GM18907 (cell line): ENCODE data around the gene RAP1B.

Experiments used
- ATAC-seq: cut with Tn5 transposase; IDR thresholded peaks from one replicate; pipeline ENCODE4 v1.9.1; 2021; ENCODE audit warnings: mild to moderate bottlenecking, moderate library complexity; ENCODE audit not compliant: unreplicated experiment

RAP1B gene

GRCh38 chr12:68610370-68611093 lies at the start of gene RAP1B:
Gene RAP1B, plus strand, starts transcription at chr12:68610899. Its CDS starts 37,826 bp downstream, at chr12:68648725.
- peak; percentile 86 for ATAC-seq

GRCh38 chr12:68561830-68562229 lies 48.9 kb upstream of the RAP1B start:
- no peak for ATAC-seq

DNA sequence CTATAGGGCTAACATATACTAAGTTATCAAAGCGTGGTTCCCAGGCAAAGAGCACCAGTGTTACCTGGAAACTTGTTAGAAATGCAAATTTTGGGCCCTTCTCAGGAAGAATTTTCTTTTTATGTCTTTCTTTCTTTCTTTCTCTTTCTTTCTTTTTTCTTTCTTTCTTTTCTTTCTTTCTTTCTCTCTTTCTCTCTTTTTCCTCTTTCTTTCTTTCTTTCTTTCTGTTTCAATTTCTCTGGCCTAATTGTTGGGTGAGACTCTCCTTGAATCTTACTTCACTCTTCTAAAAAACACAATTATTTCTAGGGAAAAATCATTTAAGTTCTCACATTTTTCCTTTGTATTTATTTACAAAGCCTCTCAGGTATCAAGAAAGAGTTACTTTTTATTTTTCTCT lies 46.5 kb upstream of the RAP1B start:
- no peak for ATAC-seq

DNA sequence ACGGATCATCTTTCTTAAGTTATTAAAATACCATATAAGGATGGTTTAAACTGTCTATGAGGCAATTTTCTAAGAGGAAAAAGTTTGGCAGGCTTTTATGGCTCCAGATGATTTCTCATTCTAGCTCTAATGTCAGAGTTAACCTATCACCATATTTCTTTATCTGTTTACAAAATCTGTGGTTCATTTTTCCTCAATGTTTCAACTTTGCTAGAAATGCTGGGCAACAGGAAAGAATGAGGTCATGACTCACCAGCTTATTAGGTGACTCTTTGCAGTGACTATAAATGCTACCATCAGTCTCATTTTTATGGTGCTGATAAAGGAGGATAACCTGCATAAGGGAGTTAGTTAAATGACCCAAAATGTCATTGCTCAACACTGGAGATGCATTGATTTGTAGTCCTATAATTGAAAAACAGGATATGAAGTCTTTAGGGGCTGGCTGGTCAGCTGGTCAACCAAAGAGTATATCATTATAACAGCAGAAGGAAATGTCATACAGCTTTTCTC lies 45.3 kb upstream of the RAP1B start:
- ATAC-seq = no peak

GRCh38 chr12:68568922-68569569 lies 41.7 kb upstream of the RAP1B start:
- ATAC-seq = no peak

DNA sequence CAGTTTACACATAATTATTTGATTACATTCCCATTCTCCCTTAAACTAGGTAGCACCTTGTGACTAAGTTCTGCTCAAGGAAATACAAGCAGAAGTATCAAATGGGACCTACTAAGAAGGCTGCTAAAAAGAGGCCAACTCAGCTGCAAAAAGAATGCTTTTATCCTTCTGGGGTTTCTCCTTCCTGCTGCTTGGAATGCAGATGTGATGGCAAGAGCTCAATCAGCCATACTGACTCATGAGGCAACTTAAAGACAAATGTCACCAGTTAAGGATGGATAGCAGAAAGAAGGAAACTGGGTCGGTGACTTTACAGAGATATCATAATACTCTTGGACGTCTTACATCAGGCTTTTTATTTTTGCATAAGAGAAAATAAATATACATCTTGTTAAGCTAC lies 38.0 kb upstream of the RAP1B start:
- no peak for ATAC-seq

GRCh38 chr12:68573406-68573805 lies 37.3 kb upstream of the RAP1B start:
- no peak for ATAC-seq

- no peak for ATAC-seq
These were observed 32.8 kb upstream of the RAP1B start for GRCh38 chr12:68577949-68578348.

GRCh38 chr12:68578765-68579164 lies 31.9 kb upstream of the RAP1B start:
- ATAC-seq = no peak

DNA sequence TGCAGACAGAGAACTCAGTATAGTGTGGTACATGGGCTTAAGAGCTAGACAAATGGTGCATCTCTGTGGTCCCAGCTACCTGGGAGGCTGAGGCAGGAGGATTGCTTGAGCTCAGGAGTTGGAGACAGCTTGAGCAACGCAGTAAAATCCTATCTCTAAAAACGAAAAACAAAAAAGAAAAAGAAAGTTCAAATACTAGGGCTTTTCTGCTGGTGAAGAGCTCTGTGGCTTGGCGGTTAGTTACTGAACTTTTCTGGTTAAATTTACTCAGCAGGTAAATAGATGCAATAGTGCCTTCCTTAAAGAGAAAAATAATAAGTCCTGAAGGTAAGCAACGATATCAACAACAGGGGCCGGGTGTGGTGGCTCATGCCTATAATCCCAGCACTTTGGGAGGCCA lies 31.4 kb upstream of the RAP1B start:
- no peak for ATAC-seq

DNA sequence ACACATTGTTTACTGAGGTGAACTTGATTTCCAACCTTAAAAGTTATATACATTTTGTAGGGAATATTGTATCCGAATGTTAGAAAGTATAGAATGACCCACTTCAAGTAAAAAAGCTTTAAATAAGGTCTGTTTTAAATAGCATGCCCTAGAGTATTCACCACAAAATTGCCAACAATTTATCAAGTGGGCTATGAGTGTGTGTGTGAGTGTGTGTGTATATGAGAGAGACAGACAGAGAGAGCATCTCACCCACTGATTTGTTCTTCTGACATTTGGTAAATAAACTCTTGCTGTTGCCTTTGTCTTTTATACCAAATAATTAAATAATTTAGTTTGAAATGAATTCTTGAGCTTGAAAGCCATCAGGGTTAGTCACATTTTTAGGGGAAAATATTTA lies 29.8 kb upstream of the RAP1B start:
- no peak for ATAC-seq

DNA sequence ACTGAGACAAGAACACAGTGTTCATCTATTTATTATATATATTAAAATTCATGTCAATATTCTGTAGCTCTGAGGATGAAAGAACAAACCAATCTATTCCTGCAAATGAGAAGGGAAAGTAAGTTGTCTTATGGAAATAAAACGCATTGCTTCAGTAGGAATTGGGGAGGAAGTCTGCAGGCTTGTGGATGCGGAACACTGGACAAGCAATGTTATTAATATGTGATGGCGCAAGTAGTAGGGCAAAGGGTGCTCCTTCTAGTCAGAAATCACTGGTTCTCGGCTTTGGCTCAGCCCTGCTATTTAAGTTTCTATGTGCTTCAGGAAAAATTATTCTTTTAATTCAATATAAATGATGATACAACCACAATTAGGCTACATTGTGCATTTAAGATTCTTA lies 28.8 kb upstream of the RAP1B start:
- no peak for ATAC-seq

DNA sequence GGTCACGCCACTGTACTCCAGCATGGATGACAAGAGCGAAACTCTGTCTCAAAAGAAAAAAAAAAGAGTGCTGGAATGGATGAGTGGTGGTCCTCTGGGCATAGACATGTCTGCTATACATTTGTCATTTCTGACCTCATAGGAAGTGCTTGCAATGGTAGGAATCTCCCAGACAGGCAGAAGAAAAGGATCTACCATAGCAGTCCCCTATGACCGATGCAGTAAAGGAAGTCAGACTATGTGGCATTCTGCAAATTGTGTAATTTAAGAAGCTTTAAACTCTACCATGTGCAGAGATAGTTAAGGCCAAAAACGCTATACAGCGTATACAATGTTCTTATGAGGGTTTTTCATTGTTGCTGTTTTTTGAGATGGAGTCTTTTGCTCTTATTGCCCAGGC lies 24.7 kb upstream of the RAP1B start:
- no peak for ATAC-seq

- ATAC-seq = peak; percentile 76
These were observed 23.2 kb upstream of the RAP1B start for GRCh38 chr12:68587448-68587873.

- ATAC-seq = no peak
These were observed 21.5 kb upstream of the RAP1B start for GRCh38 chr12:68589194-68589593.

DNA sequence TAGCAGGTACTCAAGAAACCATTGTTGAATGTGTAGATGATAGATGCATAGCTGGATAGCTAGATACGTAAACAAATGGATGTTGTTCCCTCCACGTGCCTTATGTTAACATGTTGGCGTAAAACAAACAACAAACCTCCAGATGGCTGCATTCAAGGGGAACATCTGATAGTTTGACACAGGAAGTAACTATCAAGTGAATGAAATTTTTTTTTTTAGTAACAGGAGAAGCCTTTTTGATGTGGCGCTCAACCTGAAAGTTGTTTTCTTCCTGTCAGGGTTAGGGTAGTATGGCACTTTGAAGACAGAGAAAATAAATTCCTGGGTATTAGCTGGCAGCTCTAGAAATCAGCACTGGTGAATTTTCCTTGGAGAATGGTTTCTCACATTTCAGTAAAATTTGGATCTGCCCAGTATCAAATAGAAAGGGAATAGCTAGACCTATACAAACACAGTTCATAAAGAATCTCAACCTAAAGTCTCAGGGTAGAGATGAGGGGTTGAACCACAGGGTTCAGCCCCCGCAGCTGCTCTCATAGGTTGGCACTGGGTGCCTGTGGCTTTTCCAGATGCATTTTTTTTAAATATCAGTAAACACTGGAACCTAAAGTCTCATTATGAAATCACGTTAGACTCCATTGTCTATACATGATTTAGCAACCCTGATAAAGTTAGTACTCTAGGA lies 18.8 kb upstream of the RAP1B start:
- peak; percentile 45 for ATAC-seq

DNA sequence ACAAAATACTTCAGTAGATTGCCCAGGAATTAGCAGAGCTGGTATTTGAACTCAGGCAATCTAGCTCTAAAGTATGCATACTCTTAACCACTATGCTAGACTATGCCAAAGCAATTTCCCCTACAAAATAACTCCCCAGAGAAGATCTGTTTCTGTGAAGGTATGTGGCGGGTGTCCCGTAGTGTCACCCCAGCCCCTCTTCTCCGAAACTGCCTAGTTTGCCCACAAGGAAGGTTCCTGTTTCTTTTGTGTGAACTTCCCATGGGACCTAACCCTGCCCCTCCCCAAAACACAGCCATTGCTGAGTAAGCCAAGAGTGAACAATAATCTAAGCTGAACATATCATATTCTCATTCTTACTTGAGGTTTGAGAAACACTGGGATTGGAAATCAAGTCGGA lies 15.5 kb upstream of the RAP1B start:
- no peak for ATAC-seq

GRCh38 chr12:68601767-68602166 lies 8.9 kb upstream of the RAP1B start:
- no peak for ATAC-seq

DNA sequence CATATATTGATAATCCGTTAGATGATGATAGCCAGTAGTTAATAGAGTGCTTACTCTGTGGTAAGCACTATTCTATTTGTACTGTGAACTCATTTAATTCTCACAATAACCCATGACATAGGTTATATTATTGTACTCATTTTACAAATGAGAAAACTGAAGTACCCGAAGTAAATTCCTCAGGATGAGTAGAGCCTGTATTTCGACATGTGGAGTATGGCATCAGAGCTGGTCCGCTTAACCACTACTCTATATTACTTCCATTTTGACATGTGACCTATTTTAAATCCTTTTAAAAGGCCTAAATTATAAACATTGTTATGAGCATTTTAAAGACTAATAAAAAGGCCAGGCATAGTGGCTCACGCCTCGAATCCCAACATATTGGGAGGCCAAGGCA lies 8.0 kb upstream of the RAP1B start:
- ATAC-seq = no peak

DNA sequence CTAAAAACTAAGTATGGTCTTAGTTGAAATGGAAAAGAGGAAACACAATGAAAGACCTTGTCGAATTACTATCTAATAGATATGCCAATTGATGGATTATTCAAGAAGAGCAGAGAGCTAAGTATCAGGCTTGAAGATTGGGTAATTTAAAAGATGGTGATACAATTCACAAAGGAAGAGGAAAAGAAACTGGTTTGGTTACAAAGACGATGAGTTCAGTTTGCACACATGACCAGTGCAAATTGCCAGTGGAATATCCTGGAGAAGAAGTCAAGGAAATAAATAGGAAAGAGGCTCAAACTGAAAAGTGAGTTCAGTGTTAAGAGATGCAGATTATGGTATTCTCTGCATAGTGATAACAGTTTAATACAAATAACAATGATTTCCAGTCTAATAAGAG lies 2.5 kb upstream of the RAP1B start:
- no peak for ATAC-seq

- ATAC-seq = no peak
These were observed 715 bp upstream of the RAP1B start for GRCh38 chr12:68609998-68610369.
